NK-92 treated with Interleukin-12 subunit alpha and Interleukin-12 subunit beta, amount 100 ng/mL, for 24 hours (cell line): ENCODE results near the gene RDH5.

ENCODE experiments used
- DNase-seq: peaks from one replicate; lab custom pipeline; 2025; lab: John Stamatoyannopoulos, UW

Gene RDH5

DNA sequence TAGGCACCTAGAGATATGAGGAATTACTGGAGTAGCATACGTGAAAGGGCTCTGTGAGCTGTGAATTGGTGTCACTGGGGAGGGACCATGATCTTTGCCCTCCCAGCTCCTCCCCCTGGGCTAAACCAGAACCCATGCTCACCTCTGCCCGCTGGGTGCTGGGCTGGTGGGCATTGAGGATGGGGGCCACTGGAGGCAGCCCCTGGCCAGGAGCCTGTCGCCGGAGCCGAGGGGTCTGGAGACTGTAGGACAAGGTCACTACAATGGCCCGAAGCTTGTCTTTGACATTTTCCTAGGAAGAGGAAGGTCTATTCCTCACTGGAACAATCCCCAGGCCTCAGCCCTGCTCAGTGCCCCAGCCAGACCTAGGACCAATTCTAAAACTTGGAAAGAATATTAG is 24.1 kb upstream of the RDH5 start:
- no peak for DNase-seq

DNA sequence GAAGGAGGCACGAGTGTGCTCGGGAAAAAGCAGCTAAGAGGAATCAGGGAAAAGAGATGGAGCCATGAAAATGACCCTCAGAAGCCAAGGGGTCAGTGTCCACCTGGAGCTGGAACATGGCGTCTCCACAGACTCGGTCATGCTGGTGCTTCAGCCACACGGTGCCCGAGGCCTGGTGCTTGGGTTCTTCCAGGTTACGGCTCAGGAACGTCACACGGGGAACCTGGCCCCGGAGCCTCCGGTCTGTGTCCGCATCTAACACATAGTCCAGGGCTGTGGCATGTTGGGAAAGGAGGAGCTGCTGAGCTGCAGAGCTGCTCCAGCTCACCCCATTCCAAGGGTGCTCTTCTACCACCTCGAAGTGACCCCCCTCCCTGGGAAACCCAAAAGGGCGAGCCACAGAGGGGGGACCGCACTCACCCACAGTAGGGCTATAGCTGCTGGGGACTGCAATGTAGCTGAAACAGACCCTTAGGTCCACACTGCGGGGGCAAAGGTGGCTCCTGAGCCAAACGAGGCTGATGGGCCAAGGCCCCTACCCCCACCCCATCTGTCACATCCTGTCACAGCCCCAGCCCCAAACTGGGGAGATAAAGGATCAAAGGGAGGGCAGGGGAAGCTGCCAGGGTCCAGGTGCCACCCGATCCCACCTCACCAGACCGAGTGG is 23.3 kb upstream of the RDH5 start:
- no peak for DNase-seq

DNA sequence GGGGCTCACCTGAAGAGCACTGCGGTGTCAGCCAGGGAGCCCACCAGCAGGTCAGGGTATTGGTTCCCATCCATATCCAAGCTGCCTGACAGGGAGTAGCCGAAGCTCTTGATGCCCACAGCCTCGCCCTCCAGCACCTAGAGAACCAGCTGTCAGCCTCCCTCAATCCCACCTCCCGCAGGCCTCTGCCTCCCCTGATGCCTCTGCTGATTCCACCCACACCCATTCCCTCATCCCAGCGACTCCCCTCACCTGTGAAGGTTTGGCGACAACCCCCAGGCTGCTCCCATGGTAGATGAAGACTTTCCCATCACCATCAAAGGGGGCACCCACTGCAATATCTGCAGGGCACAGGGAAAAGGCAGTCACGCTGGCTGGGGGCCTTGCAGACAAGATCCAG is 22.5 kb upstream of the RDH5 start:
- no peak for DNase-seq

DNA sequence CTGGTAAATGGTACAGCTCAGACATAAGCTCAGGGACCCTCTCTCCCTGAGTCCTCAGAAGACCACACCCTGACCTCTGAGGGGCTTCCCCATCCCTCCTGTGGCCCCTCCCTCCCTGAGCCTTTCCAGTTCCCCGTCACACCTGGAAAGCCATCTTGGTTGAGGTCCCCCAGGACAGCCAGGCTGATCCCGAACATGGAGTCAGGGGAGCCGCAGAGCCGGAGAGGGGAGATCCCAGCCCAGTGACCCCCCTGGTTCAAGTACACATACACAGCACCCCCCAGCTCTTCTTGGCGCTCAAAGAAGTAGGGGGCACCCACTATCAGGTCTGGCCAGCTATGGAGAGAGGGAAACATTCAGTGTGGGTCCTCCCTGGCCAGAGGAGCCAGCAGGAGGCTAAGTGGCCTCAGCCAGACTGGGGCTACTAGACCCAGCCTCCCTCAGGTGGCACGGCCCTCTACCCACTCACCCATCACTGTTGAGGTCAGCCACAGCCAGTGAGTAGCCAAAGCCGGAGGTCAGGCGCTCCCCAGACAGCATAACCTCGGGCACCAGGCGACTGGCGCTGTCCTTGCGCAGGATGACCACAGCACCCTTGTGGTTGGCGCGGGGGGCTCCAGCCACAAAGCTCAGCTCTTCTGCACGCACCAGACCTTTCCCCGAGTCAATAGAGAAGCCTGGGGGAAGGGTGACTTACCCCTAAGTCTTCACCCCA is 21.8 kb upstream of the RDH5 start:
- no peak for DNase-seq

- no peak for DNase-seq
Observed at GRCh38 chr12:55698965-55699364, 21.2 kb upstream of the RDH5 start.

DNA sequence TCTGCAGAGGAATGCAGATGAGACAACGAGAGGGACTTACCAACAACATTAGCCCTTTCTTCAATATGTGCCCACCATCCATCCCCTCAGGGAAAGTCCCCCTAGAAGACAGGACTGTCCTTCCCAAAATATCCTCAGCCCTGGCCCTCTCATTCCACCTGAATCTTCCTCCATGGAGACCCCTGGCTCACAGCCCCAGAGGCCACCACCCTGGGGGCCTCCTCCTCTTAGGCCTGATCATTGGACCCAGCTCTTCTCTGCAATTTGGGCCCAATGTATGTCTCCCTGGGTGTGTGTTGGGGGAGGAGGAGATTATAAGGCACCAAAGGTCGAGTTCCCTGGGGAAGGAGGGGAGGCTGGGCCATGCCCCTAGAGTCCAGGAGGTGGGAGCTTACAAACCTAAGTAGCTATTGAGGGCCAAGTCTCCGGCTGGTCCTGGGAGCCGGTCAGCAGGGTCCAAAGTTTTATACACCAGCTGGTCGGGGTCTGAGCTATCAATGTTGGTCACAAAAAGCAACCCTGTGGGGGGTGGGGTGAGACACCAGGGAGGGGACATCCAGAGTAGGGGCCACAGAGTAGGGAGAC is 20.6 kb upstream of the RDH5 start:
- DNase-seq, result no peak

DNA sequence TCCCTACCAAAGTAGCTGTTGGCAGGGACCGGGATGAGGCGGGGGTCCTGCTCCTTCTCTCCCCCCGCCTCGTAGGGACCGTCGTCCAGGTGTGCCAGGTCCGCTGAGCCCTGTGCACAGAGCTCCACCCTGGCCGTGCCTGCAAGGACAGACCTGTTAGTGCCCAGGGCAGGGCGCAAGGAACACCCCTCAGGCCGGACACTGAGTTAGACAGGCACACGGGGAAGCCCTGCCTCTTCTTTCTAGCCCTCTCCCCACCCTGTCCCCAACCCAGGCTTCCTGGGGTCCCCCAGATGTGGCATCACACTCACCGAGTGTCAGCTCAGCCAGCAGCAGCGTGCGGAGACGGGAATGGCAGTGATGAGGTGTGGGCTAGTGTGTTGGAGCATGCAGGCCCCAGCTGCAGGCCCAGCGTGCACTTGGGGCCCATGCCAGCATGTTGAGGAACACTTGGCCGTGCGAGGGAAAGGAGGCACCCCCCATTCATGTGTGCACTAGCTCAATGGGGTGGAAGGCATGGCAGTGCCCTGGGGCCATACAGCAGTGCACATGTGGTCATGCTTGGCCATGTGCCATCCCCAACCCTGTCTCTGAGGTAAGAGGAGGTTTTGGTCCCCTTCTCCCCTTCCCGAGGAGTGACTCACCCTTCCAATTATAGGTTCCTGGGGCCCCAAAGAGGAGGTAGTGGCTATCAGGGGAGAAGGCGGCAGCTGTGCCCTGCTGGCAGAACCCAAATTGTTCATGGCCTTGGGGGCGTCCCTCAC is 19.8 kb upstream of the RDH5 start:
- DNase-seq, result no peak

- DNase-seq, result no peak
Observed at GRCh38 chr12:55702861-55703260, 17.3 kb upstream of the RDH5 start.

DNA sequence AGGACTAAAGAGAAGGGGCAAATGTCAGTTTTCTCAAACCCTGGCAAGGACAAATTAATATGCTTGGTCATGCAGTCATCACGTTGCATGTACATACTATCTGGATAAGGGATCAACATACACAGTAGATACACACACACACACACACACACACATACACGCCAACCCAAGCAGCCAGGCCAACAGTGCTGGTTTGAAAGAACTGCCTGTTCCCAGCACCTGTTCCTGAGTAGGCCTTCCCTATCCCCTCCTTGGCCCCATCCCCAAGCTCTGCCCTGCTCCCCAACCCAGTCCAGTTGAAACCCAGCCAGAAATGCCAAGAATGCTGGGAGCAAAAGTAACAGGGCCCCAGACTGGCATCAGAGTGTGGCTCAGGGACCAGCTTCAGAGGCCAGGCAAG is 16.9 kb upstream of the RDH5 start:
- no peak for DNase-seq

DNA sequence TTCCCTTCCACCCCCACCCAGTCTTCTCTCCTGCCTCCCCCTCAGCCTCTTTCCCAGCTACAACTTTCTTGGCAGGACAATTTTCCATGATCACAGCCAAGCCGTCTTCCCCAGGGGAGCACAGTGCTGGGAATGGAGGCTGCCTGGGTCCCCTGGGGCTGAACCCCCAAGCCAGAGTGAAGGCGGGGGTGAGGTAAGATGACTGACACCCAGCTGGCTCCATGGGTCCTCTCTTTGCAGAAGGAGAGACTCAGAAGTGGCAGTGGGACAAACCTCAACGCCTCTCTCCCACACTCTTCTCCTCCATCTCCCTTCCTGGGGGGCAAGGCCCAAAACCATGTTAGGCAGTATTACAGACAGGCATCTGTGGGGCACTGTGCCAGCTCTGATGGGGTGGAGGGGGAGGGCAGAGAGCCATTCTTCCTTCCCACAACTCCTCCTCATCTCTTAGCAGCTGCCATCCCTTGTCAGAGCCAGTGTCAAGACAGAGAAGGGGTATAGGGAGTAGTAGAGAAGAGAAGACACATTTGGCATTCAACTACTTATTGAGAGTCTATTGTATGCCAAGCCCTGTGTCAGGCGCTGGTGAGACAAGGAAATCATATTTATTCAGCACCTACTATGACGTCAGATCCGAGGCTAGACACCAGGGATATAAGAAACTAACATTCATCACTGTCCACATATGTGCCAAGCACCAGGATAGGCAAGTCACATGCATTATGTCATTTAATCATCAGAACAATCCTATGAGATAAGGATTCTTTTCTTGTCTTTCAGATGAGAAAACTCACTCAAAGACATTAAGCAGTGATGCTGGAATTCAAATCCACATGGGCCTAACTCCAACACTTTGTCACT is 16.1 kb upstream of the RDH5 start:
- no peak for DNase-seq

DNA sequence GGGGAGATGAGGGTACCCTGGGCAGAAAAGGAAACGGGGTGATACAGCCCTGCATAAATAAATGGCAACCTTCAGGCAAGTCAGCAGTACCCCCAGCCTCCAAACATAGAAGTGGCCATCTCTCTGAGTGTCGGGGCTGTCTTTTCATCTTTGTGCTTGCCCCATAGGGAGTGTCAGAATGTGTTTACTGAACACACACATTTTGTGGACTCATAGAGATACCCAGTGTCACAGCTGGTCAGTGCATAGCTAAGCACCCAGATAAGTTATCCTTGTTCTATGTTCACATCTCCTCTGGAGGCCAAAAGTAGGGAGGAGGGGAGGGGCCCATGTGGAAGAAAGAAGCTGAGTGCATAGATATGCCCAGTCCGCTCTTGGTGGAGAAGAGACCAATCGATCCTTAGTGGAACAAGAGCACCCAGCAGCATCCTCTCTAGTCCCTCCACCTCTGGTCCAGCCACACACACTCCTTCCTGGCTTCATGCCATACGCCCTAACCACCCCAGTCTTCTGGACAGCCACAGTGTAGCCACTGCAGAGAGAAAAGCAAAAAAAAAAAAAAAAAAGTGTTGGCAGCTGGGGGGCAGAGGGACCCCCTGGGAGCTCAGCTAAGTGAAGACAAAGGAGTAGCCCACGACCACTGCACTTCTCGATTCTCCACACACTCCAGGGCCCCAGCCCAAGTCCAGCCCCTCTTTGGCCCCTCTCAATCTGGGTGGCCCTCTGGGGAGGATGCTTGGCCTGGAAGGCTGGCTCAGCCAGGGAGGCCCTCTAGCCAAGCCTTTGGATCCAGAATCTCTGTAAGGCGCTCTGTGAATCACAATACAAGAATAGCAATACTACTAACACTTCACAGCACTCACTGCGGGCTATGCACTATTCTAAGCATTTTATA is 15.1 kb upstream of the RDH5 start:
- DNase-seq, result no peak

DNA sequence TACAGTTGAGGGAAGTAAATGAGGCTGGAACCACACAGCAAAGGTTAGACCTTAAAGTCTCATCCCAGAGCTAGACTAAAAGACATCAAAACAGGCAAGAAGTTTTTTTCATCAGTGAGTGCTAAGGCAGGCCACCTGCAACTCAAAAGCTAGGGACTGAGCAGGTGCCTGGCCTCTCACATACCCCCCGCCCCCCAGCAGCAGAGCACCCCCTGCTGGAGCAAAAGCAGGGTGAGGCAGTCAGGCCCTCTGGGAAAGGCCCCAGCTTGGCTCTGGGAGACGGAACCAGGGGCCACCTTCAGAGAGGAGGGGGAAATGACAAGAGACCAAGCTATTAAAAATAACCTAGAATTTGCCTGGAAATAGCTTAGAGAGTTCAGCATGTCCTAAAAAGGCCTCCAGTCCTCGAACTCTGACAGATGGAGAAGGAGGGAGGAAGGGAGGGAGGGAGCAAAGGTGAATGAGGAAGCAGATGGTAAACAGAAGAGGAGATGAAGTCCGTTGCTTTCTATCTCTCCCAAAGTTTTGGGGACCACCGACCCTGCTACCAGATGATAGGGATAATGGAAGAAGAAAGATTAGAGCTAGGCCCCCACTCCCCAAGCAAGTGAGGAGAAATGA is 14.3 kb upstream of the RDH5 start:
- no peak for DNase-seq

DNA sequence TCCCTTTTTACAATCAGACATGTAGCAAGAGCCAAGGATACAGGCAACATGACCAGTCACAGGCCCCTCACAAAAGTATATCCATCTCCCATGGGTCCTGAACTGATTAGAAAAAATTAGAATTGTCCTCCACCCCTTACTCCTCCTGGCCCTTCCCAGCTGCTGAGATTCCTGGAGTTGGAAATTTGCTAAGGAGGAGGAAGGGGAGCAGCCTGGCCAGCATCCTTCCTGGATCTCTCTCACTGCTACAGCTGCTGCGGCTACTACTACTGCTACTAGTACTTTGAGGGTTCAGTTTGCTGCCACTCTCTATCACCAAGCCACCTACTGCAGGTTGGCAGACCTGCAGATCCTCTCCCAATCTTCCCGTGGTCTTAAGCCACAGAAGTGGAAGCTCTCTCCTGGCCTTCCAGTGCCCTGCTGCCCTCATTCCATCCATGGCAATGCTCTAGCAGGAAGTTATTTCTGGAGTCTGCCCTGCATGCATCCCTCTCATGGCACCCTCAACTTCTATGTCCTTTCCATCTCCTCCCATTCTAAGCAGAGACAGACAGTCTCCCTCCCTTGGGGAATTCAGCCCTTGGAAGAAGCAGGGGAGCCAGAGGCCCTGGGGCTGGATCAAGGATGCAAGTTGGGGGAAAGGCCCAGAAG is 13.5 kb upstream of the RDH5 start:
- DNase-seq, result no peak

DNA sequence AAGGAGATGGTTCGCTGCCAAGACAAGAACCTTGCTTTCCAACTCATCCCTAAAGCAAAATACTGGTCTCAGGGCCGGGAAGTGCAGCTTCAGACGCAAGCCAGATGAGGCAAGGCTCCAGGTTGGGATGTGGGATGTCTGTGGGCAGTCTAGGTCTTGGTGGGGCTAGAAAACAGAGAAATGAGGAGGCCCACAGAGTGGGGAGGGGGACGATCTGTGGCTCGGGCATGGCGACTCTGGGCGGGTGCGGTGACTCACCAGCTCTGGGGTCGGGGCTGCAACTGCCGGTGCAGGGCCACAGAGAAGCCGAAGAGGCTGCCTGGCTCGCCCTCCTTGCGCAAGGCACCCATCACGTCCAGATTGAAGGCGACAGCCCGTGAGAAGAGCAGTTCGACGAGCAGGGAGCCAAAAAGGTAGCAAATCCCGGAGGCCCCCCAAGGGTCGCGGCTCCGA is 12.9 kb upstream of the RDH5 start:
- no peak for DNase-seq

- DNase-seq, result no peak
Observed at GRCh38 chr12:55707841-55708694, 12.1 kb upstream of the RDH5 start, which contains the start of gene ITGA7. Gene ITGA7 (minus strand): TSS chr12:55707904. CDS start chr12:55707682, 222 bp downstream.

DNA sequence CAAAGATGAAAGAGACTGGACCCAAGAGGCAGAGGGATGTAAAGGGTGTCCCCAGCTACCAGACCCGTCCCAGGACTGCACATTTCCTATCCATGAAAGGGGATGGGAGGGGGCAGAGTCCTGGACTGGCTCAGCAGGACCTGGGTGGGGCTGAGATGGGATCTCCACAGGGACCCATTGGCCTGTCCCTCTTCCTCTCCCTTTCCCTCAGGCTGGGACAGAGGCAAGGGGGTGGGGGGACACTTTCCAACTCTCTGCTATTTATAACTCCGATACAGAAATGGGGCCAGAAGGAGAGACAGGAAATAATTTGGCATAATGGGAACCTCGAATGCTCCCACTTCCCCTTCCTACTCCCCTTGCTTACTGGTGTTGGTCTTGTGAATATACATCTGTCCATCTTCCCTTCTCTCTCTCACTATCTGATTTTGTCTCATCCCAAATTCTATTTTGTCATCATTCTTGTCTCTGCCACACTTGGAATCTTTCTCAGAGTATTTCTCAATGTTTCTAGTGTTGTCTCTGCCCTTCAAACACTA is 11.4 kb upstream of the RDH5 start:
- no peak for DNase-seq

- DNase-seq, result no peak
Observed at GRCh38 chr12:55711786-55712553, 8.2 kb upstream of the RDH5 start.
